Activated T-helper 1 cell treated with anti-CD3 and anti-CD28 coated beads, Interleukin-12 subunit alpha, Interleukin-12 subunit beta, Interleukin-2, Interleukin-4 antibody, amounts not matched to agents 30 ng/mL and 10 ng/mL and 1 ng/mL, durations not matched to agents 14 hours and 24 hours and 36 hours (primary cell): ENCODE measurements around the gene SSBP3. TPM values are rescaled to one million over a fixed set of nuclear protein-coding genes. Genes with fewer than 3 reads are reported as not detected.
A peak's percentile ranks its signal among the peaks of the same experiment; 100 is the strongest.

ENCODE experiments used
- DNase-seq: peaks from one replicate; pipeline ENCODE4 v3.0.0; 2021; ENCODE audit warnings: low spot score
- H3K27ac Mint-ChIP-seq: one replicate; pipeline ENCODE4 v1.8.0; 2021; ENCODE audit warnings: mild to moderate bottlenecking, mixed read lengths
- H3K27me3 Mint-ChIP-seq: one replicate; pipeline ENCODE4 v1.8.0; 2022; ENCODE audit warnings: mild to moderate bottlenecking, moderate library complexity, mixed read lengths; ENCODE audit not compliant: insufficient read depth
- H3K36me3 Mint-ChIP-seq: one replicate; pipeline ENCODE4 v1.8.0; 2021; ENCODE audit warnings: low read depth, mixed read lengths
- H3K4me1 Mint-ChIP-seq: one replicate; pipeline ENCODE4 v1.8.0; 2021; ENCODE audit warnings: low read depth, mixed read lengths
- H3K4me3 Mint-ChIP-seq: one replicate; pipeline ENCODE4 v1.8.0; 2021; ENCODE audit warnings: mild to moderate bottlenecking, moderate library complexity, mixed read lengths
- H3K9me3 Mint-ChIP-seq: one replicate; pipeline ENCODE4 v1.8.0; 2021; ENCODE audit warnings: mixed read lengths
- intact Hi-C: fragments of 100-400 bp; cut with micrococcal nuclease; formaldehyde crosslinking; loops from one replicate; pipeline ENCODE4 v1.15.1; 2024
- total RNA-seq: library from RNA; stranded (reverse); gene quantifications from 2 replicates; pipeline ENCODE4 v1.2.3, GENCODE V29; 2022

The SSBP3 gene
- total RNA-seq, 1 donor from 2014 or later, result 98.0 TPM

- no peaks in the 10 kb centered on the region for H3K27me3 Mint-ChIP-seq
- no peaks in the 10 kb centered on the region for H3K9me3 Mint-ChIP-seq
These were observed 114.8 kb downstream of the SSBP3 start for GRCh38 chr1:54291276-54292001.

GRCh38 chr1:54290506-54291184 is 115.5 kb downstream of the SSBP3 start:
- Mint-ChIP-seq H3K27me3 (no peaks in the 10 kb centered on the region), H3K27ac (peak overlapping the region; percentile 77), H3K36me3 (peaks cover 5% of the 10 kb centered on the region), H3K4me1 (peaks cover 83% of the 10 kb centered on the region), H3K4me3 (peak overlapping the region; percentile 4), H3K9me3 (no peaks in the 10 kb centered on the region)
- intact Hi-C loops, result no loop called here
- DNase-seq, result no peak

More at GRCh38 chr1:54291276-54292001, 114.8 kb downstream of the SSBP3 start:
- Mint-ChIP-seq H3K36me3 (peaks cover 5% of the 10 kb centered on the region), H3K27ac (peak overlapping the region; percentile 75), H3K4me3 (no peak overlapping the region), H3K4me1 (peaks cover 83% of the 10 kb centered on the region)
- DNase-seq, result no peak
- intact Hi-C loops, result no loop called here

DNA sequence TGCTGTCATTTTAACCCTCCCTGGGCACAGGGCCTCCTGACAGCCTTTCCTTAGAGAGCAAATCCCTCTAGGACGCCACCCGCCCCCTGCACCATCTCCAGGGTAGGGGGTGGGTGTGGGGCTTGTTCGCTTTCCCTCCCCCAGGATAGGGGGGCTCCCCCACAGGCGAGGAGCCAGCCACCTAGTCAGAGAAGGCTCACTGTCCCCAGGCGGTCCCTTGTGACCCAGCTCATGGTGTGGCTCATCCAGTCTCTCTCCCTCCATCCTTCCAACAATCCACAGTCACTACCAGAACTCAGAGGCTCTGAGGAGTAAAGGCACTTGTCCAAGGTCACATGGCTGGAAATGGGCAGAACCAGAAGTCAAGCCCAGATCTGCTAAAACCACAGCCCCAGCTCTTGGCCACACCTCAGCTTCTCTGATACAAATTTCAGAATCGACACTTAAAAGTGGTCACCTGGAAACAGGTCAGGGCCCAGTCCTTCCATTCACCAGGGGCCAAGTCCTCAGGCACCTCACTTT is 116.4 kb downstream of the SSBP3 start:
- no peak for DNase-seq
- Mint-ChIP-seq H3K9me3 (no peaks in the 10 kb centered on the region), H3K4me3 (peak overlapping the region; percentile 69), H3K27ac (peak overlapping the region; percentile 92), H3K4me1 (peaks cover 83% of the 10 kb centered on the region), H3K36me3 (peaks cover 6% of the 10 kb centered on the region), H3K27me3 (no peaks in the 10 kb centered on the region)
- intact Hi-C loops, result loop anchor here (5.0 kb wide), 1 partner anchor 513 kb away; the partner anchor contains the start of gene TTC22

DNA sequence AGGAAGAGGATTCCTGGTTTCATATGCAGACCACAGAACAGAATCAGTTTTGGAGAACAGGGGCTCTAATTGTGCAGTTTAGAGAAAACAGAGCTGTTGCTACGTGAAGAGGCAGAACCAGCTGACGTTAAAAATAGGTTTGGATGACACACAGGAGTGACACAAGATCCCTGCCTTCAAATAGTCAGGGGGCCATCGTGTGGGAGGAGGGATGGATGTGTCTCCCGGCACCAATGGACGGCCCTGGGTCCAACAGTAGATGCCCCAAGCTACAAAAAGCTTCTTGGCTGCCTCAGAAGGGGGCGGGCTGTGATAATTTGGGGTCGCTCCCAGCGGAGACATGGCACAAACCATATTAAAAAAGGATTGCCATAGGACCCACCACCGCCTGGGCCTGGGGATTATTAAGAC is 118.4 kb downstream of the SSBP3 start:
- H3K4me3 Mint-ChIP-seq, result peak overlapping the region; percentile 81
- intact Hi-C loops, result loop anchor here (1.0 to 5.0 kb wide), 10 partner anchors 22 to 514 kb away; partner anchors contain the start of genes CYB5RL, LRRC42, MRPL37 and TCEANC2

DNA sequence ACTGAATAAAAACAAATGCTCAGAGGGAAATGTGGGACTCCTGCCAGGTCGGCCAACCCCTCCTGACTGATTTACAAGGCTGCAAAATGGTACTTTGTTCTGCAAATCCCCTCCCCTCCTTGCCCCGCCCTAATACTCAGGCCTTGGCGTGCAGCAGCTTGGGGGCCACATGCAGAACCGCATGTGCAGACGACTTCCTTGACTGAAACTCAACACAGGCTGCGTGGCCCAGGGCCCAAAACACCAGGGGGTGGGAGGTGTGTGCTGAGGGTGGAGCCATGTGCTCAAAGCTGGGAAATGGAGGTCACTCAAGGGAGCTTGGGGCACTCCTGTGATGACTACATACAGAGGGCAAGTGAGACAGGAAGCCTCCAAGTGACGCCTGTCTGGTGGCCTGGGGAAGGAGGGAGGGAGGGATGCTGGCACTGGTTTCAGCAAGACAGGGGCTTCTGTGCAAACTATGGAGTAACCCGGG is 119.0 kb downstream of the SSBP3 start:
- intact Hi-C loops, result loop anchor here (1.0 to 5.0 kb wide), 10 partner anchors 23 to 515 kb away; partner anchors contain the start of genes CYB5RL, LRRC42, MRPL37 and TCEANC2
- peak; percentile 79 for DNase-seq
- Mint-ChIP-seq H3K4me3 (peak overlapping the region; percentile 81), H3K27me3 (no peaks in the 10 kb centered on the region), H3K9me3 (no peaks in the 10 kb centered on the region), H3K27ac (peak overlapping the region; percentile 98), H3K36me3 (peaks cover 6% of the 10 kb centered on the region), H3K4me1 (peaks cover 89% of the 10 kb centered on the region)

More for the DNA sequence above, 118.4 kb downstream of the SSBP3 start:
- H3K36me3 Mint-ChIP-seq, result peaks cover 6% of the 10 kb centered on the region
- no peak for DNase-seq
- no peaks in the 10 kb centered on the region for H3K27me3 Mint-ChIP-seq
- H3K9me3 Mint-ChIP-seq, result no peaks in the 10 kb centered on the region
- peaks cover 89% of the 10 kb centered on the region for H3K4me1 Mint-ChIP-seq
- peak overlapping the region; percentile 98 for H3K27ac Mint-ChIP-seq

DNA sequence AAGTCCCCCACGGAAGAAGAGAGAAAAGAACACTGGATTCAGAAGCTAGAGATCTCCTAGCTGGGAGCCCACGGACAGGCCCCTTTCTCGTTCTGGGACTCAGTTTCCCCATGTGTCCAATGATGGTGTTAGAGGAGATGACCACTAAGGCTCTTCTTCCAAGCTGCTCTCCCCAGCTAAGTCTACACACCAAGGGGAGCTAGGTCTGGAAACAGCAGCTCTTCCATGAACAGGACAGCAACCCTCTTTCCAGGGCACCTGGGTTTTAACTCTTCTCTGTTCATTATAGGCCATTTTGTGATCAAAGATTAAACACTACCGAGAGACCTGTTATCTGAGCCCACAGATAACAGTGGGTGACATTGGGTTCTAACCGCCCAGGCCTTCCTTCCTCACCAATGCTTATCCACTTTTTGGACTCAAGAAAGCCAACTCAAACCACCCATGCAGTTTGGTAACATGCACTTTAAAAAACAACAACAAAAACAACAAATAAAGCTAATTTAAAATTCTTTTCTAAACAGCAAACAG is 120.3 kb downstream of the SSBP3 start:
- peak overlapping the region; percentile 98 for H3K27ac Mint-ChIP-seq
- H3K36me3 Mint-ChIP-seq, result peaks cover 6% of the 10 kb centered on the region
- DNase-seq, result no peak
- H3K4me1 Mint-ChIP-seq, result peaks cover 87% of the 10 kb centered on the region
- H3K9me3 Mint-ChIP-seq, result no peaks in the 10 kb centered on the region
- H3K4me3 Mint-ChIP-seq, result peak overlapping the region; percentile 81
- intact Hi-C loops, result loop anchor here (1.0 to 5.0 kb wide), 6 partner anchors 9 to 516 kb away; partner anchors contain the start of genes CYB5RL, MRPL37, TCEANC2 and TMEM59
- H3K27me3 Mint-ChIP-seq, result no peaks in the 10 kb centered on the region

DNA sequence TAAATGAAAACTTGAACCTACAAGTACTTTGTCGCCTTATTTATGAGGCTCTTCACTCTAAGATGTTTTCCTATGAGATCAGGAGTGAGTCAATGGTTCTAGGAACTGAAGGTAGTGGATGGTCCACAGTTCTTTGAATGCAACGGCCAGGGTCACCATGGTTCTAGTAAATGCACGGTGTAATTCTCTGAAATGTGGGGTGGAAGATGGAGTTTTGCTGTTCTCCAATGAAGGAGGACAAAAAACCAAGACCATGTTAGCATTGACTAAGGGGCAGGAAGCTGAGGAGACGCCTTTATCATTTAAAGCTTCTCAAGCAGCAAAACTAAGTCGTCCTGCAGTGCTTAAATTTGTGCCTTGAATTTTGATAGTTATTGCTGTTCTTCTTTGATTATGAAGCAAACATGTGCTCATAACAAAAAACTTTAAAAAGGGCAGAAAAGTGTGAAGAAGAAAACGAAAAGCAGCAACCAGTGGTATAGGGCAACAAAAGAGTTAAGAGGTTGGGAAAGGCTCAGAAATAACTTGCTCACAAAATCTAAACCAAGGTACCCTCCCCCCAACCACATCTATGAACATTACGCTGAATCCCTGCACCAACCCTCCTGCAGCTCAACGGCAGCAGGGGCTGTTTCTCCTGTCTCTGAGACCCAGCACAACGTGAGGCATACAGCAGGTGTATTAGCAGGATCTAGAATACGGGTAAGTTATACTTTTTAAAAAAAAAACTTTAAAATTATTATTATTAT is 121.2 kb downstream of the SSBP3 start:
- H3K4me1 Mint-ChIP-seq, result peaks cover 87% of the 10 kb centered on the region

GRCh38 chr1:54283635-54284385 is 122.4 kb downstream of the SSBP3 start:
- Mint-ChIP-seq H3K4me1 (peaks cover 86% of the 10 kb centered on the region), H3K27ac (peak overlapping the region; percentile 91), H3K27me3 (no peaks in the 10 kb centered on the region), H3K4me3 (peak overlapping the region; percentile 59), H3K9me3 (no peaks in the 10 kb centered on the region), H3K36me3 (peaks cover 19% of the 10 kb centered on the region)
- intact Hi-C loops, result loop anchor here (2.0 kb wide), 1 partner anchor 205 kb away; no protein-coding TSS in a partner anchor
- no peak for DNase-seq

More for the DNA sequence above, 121.2 kb downstream of the SSBP3 start:
- H3K27ac Mint-ChIP-seq, result peak overlapping the region; percentile 98
- no peaks in the 10 kb centered on the region for H3K9me3 Mint-ChIP-seq
- H3K4me3 Mint-ChIP-seq, result peak overlapping the region; percentile 81
- H3K27me3 Mint-ChIP-seq, result no peaks in the 10 kb centered on the region
- H3K36me3 Mint-ChIP-seq, result peaks cover 15% of the 10 kb centered on the region
- intact Hi-C loops, result loop anchor here (1.0 to 5.0 kb wide), 3 partner anchors 8 to 517 kb away; partner anchors contain the start of gene TTC22
- peak; percentile 34 for DNase-seq

DNA sequence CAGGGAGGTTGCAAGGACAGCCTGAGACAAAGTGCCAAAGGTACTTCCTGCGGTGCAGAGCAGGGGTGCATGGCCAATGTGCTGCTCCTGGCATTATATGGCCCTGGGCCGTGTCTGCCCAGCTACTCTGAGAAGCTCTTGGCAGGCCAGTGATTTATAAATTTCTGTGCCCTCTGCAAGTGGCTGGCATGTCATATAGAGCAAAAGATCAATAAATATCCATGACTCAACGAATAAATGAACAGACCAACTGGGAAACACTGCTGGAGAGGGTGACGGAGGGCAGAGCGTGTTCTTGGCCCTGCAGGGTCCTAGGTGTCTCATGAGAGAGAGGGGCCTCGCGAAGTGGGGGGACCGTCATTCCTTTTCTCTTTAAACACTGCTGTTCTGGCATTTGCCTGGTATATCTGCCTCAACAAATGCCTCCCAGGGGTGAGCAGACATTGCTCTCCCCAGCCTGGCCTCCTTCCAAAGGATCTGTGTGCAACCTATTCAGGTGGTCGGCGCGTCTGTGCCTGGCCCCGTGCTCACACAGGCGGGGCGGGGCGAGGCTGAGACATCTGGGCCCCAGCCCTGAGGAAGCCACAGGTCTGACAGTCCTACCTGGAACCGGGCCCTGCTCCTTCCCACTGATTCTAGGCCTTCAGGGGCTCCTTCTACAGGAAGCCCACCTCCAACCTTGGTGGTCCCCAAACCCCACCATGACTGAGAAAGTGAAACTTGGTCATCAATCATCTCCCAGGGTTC is 123.9 kb downstream of the SSBP3 start:
- Mint-ChIP-seq H3K9me3 (no peaks in the 10 kb centered on the region), H3K4me3 (peak overlapping the region; percentile 24), H3K36me3 (peaks cover 20% of the 10 kb centered on the region), H3K27ac (peak overlapping the region; percentile 91), H3K4me1 (peaks cover 88% of the 10 kb centered on the region), H3K27me3 (no peaks in the 10 kb centered on the region)
- no peak for DNase-seq
- intact Hi-C loops, result no loop called here

GRCh38 chr1:54280651-54281050 is 125.5 kb downstream of the SSBP3 start:
- Mint-ChIP-seq H3K9me3 (no peaks in the 10 kb centered on the region), H3K36me3 (peaks cover 24% of the 10 kb centered on the region), H3K4me1 (peaks cover 84% of the 10 kb centered on the region), H3K27me3 (no peaks in the 10 kb centered on the region), H3K4me3 (peak overlapping the region; percentile 19), H3K27ac (peak overlapping the region; percentile 88)
- DNase-seq, result peak; percentile 26
- intact Hi-C loops, result no loop called here

- Mint-ChIP-seq H3K4me3 (no peak overlapping the region), H3K27ac (peak overlapping the region; percentile 88), H3K27me3 (no peaks in the 10 kb centered on the region), H3K36me3 (peaks cover 23% of the 10 kb centered on the region), H3K4me1 (peaks cover 83% of the 10 kb centered on the region), H3K9me3 (no peaks in the 10 kb centered on the region)
- DNase-seq, result no peak
- intact Hi-C loops, result no loop called here
These were observed 126.7 kb downstream of the SSBP3 start for GRCh38 chr1:54279457-54279856.
